HEK293 (cell line): Measurements from ENCODE around the gene CTF1.
A peak's percentile ranks its signal among the peaks of the same experiment; 100 is the strongest.

ENCODE experiments used
- GLI4 ChIP-seq: fragments of 450-650 bp; formaldehyde crosslinking; IDR thresholded peaks from 2 replicates; pipeline ENCODE4 v1.5.1; 2016; ENCODE audit warnings: missing biosample characterization, missing genetic modification characterization
- HOXC10 ChIP-seq: sonication (generic); formaldehyde crosslinking; IDR thresholded peaks from 2 replicates; pipeline ENCODE4 v1.8.1; 2023; ENCODE audit warnings: mild to moderate bottlenecking, missing genetic modification reagents
- KLF8 ChIP-seq: fragments of 450-650 bp; formaldehyde crosslinking; IDR thresholded peaks from 2 replicates; pipeline ENCODE4 v1.5.1; 2016; ENCODE audit warnings: missing biosample characterization, missing genetic modification characterization
- REPIN1 ChIP-seq: fragments of 450-650 bp; formaldehyde crosslinking; IDR thresholded peaks from 2 replicates; pipeline ENCODE4 v1.5.1; 2017; ENCODE audit warnings: missing biosample characterization, missing genetic modification characterization, low read depth
- SP2 ChIP-seq: fragments of 450-650 bp; formaldehyde crosslinking; IDR thresholded peaks from 2 replicates; pipeline ENCODE4 v1.5.1; 2016; ENCODE audit warnings: missing biosample characterization, missing genetic modification characterization
- SP3 ChIP-seq: fragments of 450-650 bp; formaldehyde crosslinking; IDR thresholded peaks from 2 replicates; pipeline ENCODE4 v1.5.1; 2016; ENCODE audit warnings: missing biosample characterization, missing genetic modification characterization
- YY1 ChIP-seq: fragments of 450-650 bp; formaldehyde crosslinking; IDR thresholded peaks from 2 replicates; pipeline ENCODE4 v1.5.1; 2018; ENCODE audit warnings: missing biosample characterization, missing genetic modification characterization
- ZBTB17 ChIP-seq: fragments of 450-650 bp; formaldehyde crosslinking; IDR thresholded peaks from 2 replicates; pipeline ENCODE4 v1.5.1; 2016; ENCODE audit warnings: missing biosample characterization, missing genetic modification characterization
- ZBTB7A ChIP-seq: fragments of 450-650 bp; formaldehyde crosslinking; IDR thresholded peaks from 2 replicates; pipeline ENCODE4 v1.5.1; 2016; ENCODE audit warnings: low read depth, missing biosample characterization, missing genetic modification characterization
- ZNF157 ChIP-seq: fragments of 450-650 bp; formaldehyde crosslinking; IDR thresholded peaks from 2 replicates; pipeline ENCODE4 v1.5.1; 2016; ENCODE audit warnings: missing biosample characterization, missing genetic modification characterization
- ZNF16 ChIP-seq: fragments of 450-650 bp; formaldehyde crosslinking; IDR thresholded peaks from 2 replicates; pipeline ENCODE4 v1.5.1; 2016; ENCODE audit warnings: low read depth, missing biosample characterization, missing genetic modification characterization
- ZNF175 ChIP-seq: fragments of 450-650 bp; formaldehyde crosslinking; IDR thresholded peaks from 2 replicates; pipeline ENCODE4 v1.5.1; 2016; ENCODE audit warnings: missing biosample characterization, missing genetic modification characterization
- ZNF214 ChIP-seq: fragments of 450-650 bp; formaldehyde crosslinking; IDR thresholded peaks from 2 replicates; pipeline ENCODE4 v1.5.1; 2017; ENCODE audit warnings: missing biosample characterization, mild to moderate bottlenecking, missing genetic modification characterization, borderline replicate concordance
- ZNF394 ChIP-seq: fragments of 450-650 bp; formaldehyde crosslinking; IDR thresholded peaks from 2 replicates; pipeline ENCODE4 v1.5.1; 2016; ENCODE audit warnings: missing biosample characterization, missing genetic modification characterization, mild to moderate bottlenecking, moderate library complexity, borderline replicate concordance
- ZNF510 ChIP-seq: fragments of 450-650 bp; formaldehyde crosslinking; IDR thresholded peaks from 2 replicates; pipeline ENCODE4 v1.5.1; 2018; ENCODE audit warnings: mild to moderate bottlenecking, missing genetic modification characterization, missing biosample characterization; ENCODE audit not compliant: insufficient replicate concordance
- ZNF626 ChIP-seq: fragments of 450-650 bp; sonication (Bioruptor Pico); formaldehyde crosslinking; IDR thresholded peaks from 2 replicates; pipeline ENCODE4 v1.5.1; 2018; ENCODE audit warnings: missing biosample characterization, missing genetic modification characterization, inconsistent platforms
- ZNF76 ChIP-seq: fragments of 450-650 bp; formaldehyde crosslinking; IDR thresholded peaks from 2 replicates; pipeline ENCODE4; 2016; ENCODE audit warnings: low read depth, missing biosample characterization, missing genetic modification characterization, borderline replicate concordance
- ZSCAN16 ChIP-seq: fragments of 450-650 bp; formaldehyde crosslinking; IDR thresholded peaks from 2 replicates; pipeline ENCODE4 v1.5.1; 2016; ENCODE audit warnings: missing biosample characterization, missing genetic modification characterization
- ZXDB ChIP-seq: fragments of 450-650 bp; formaldehyde crosslinking; IDR thresholded peaks from 2 replicates; pipeline ENCODE4 v1.5.1; 2016; ENCODE audit warnings: missing biosample characterization, missing genetic modification characterization
- TF ChIP-seq, protein P1 (sequence below): fragments of 450-650 bp; formaldehyde crosslinking; IDR thresholded peaks from 2 replicates; pipeline ENCODE4 v1.5.1; 2016; ENCODE audit warnings: missing biosample characterization, missing genetic modification characterization
- TF ChIP-seq, protein P2 (sequence below): fragments of 450-650 bp; formaldehyde crosslinking; IDR thresholded peaks from 2 replicates; pipeline ENCODE4 v1.5.1; 2016; ENCODE audit warnings: missing biosample characterization, missing genetic modification characterization
- TF ChIP-seq, protein P3 (sequence below): fragments of 450-650 bp; formaldehyde crosslinking; IDR thresholded peaks from 2 replicates; pipeline ENCODE4 v1.5.1; 2016; ENCODE audit warnings: missing biosample characterization, missing genetic modification characterization
- TF ChIP-seq, protein P4 (sequence below): fragments of 450-650 bp; formaldehyde crosslinking; IDR thresholded peaks from 2 replicates; pipeline ENCODE4 v1.5.1; 2017; ENCODE audit warnings: missing biosample characterization, missing genetic modification characterization
- TF ChIP-seq, protein P5 (sequence below): fragments of 450-650 bp; formaldehyde crosslinking; IDR thresholded peaks from 2 replicates; pipeline ENCODE4 v1.5.1; 2016; ENCODE audit warnings: missing biosample characterization, missing genetic modification characterization, low read depth

Gene CTF1

DNA sequence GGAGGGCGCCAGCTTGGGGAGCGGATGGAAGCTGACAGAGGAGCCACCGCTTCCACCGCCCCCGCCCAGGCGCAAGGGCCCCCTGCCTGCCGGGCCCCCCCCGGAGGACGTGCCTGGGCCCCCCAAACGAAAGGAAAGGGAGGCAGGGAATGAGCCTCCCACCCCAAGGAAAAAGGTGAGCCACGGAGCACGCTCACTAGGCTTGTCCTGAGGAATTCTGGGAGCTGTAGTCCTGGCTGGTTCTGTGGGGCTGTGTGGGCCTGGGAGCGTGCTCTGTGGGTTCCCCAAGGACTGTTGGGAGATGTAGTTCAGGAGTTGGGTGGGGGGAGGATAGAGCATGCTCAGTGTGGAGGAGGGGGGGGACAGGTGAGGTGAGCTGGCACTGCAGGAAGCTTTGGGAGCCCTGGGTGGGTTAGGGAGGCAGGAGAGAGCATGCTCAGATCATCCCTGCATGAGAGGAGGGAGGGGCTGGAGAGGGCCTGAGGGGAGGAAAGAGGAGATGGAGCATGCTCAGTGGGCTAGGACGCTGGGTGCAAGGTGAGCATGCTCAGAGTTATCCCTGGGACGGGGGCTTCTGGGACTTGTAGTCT lies 31.5 kb downstream of the CTF1 start (continued):
- no peak for TF ChIP-seq ZNF157
- no peak for TF ChIP-seq ZBTB7A (tag by site-specific recombination)
- peak; percentile 99 for TF ChIP-seq ZNF76 (tag by site-specific recombination)
- peak; percentile 53 for TF ChIP-seq SP2 (tag by site-specific recombination)
- TF ChIP-seq ZNF175 (tag by site-specific recombination): no peak
- TF ChIP-seq ZNF16: no peak
- no peak for TF ChIP-seq HOXC10 (CRISPR knock-in tag)
- TF ChIP-seq ZNF626: no peak
- no peak for TF ChIP-seq ZNF394 (tag by site-specific recombination)
- no peak for TF ChIP-seq YY1 (tag by site-specific recombination)
- TF ChIP-seq, protein P1, sequence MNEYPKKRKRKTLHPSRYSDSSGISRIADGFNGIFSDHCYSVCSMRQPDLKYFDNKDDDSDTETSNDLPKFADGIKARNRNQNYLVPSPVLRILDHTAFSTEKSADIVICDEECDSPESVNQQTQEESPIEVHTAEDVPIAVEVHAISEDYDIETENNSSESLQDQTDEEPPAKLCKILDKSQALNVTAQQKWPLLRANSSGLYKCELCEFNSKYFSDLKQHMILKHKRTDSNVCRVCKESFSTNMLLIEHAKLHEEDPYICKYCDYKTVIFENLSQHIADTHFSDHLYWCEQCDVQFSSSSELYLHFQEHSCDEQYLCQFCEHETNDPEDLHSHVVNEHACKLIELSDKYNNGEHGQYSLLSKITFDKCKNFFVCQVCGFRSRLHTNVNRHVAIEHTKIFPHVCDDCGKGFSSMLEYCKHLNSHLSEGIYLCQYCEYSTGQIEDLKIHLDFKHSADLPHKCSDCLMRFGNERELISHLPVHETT: no peak
- 0 out of 2 replicates have a peak, but pooled peaks have one; percentile 28 for TF ChIP-seq KLF8 (tag by site-specific recombination)
- no peak for TF ChIP-seq ZSCAN16 (tag by site-specific recombination)
- TF ChIP-seq ZXDB (tag by site-specific recombination): peak; percentile 46
- TF ChIP-seq, protein P2, sequence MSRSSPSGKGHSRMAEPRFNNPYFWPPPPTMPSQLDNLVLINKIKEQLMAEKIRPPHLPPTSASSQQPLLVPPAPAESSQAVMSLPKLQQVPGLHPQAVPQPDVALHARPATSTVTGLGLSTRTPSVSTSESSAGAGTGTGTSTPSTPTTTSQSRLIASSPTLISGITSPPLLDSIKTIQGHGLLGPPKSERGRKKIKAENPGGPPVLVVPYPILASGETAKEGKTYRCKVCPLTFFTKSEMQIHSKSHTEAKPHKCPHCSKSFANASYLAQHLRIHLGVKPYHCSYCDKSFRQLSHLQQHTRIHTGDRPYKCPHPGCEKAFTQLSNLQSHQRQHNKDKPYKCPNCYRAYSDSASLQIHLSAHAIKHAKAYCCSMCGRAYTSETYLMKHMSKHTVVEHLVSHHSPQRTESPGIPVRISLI (tag by site-specific recombination): no peak
- TF ChIP-seq ZNF214 (tag by site-specific recombination): no peak
- TF ChIP-seq ZNF510 (tag by site-specific recombination): no peak
- TF ChIP-seq SP3: peak; percentile 74
- TF ChIP-seq, protein P3, sequence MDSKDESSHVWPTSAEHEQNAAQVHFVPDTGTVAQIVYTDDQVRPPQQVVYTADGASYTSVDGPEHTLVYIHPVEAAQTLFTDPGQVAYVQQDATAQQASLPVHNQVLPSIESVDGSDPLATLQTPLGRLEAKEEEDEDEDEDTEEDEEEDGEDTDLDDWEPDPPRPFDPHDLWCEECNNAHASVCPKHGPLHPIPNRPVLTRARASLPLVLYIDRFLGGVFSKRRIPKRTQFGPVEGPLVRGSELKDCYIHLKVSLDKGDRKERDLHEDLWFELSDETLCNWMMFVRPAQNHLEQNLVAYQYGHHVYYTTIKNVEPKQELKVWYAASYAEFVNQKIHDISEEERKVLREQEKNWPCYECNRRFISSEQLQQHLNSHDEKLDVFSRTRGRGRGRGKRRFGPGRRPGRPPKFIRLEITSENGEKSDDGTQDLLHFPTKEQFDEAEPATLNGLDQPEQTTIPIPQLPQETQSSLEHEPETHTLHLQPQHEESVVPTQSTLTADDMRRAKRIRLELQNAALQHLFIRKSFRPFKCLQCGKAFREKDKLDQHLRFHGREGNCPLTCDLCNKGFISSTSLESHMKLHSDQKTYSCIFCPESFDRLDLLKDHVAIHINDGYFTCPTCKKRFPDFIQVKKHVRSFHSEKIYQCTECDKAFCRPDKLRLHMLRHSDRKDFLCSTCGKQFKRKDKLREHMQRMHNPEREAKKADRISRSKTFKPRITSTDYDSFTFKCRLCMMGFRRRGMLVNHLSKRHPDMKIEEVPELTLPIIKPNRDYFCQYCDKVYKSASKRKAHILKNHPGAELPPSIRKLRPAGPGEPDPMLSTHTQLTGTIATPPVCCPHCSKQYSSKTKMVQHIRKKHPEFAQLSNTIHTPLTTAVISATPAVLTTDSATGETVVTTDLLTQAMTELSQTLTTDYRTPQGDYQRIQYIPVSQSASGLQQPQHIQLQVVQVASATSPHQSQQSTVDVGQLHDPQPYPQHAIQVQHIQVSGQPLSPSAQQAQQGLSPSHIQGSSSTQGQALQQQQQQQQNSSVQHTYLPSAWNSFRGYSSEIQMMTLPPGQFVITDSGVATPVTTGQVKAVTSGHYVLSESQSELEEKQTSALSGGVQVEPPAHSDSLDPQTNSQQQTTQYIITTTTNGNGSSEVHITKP (tag by site-specific recombination): 0 out of 2 replicates have a peak, but pooled peaks have one; percentile 34
- TF ChIP-seq, protein P4, sequence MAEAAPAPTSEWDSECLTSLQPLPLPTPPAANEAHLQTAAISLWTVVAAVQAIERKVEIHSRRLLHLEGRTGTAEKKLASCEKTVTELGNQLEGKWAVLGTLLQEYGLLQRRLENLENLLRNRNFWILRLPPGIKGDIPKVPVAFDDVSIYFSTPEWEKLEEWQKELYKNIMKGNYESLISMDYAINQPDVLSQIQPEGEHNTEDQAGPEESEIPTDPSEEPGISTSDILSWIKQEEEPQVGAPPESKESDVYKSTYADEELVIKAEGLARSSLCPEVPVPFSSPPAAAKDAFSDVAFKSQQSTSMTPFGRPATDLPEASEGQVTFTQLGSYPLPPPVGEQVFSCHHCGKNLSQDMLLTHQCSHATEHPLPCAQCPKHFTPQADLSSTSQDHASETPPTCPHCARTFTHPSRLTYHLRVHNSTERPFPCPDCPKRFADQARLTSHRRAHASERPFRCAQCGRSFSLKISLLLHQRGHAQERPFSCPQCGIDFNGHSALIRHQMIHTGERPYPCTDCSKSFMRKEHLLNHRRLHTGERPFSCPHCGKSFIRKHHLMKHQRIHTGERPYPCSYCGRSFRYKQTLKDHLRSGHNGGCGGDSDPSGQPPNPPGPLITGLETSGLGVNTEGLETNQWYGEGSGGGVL (tag by site-specific recombination): peak; percentile 83
- TF ChIP-seq GLI4 (tag by site-specific recombination): no peak
- TF ChIP-seq, protein P5, sequence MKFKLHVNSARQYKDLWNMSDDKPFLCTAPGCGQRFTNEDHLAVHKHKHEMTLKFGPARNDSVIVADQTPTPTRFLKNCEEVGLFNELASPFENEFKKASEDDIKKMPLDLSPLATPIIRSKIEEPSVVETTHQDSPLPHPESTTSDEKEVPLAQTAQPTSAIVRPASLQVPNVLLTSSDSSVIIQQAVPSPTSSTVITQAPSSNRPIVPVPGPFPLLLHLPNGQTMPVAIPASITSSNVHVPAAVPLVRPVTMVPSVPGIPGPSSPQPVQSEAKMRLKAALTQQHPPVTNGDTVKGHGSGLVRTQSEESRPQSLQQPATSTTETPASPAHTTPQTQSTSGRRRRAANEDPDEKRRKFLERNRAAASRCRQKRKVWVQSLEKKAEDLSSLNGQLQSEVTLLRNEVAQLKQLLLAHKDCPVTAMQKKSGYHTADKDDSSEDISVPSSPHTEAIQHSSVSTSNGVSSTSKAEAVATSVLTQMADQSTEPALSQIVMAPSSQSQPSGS (tag by site-specific recombination): no peak
- no peak for TF ChIP-seq REPIN1 (tag by site-specific recombination)
- peak; percentile 93 for TF ChIP-seq ZBTB17 (tag by site-specific recombination)
